Naive thymus-derived CD8-positive, alpha-beta T cell (primary cell): ENCODE results near the gene KLK5. TPM values are rescaled to one million over a fixed set of nuclear protein-coding genes. Genes with fewer than 3 reads are reported as not detected.
"Not testable (repeated sequence)": the region's sequence is repeated elsewhere in the genome, so short reads cannot be mapped to it uniquely, and the experiment has no call there.

Experiments used
- ATAC-seq, 2 donors: fragments of 150-1000 bp; cut with Tn5 transposase in 1 of 2; sonication (Bioruptor Pico), chemical (Tn5 transposase) in 1 of 2; 1 replicate in 1 of 2; 2 replicates in 1 of 2; pipeline ENCODE4 v1.10.0; 2021; ENCODE audit warnings: mild to moderate bottlenecking in 2 of 2, moderate library complexity in 2 of 2
- POLR2A ChIA-PET: fragments of 350-600 bp; sonication (Branson Sonifier 250); formaldehyde crosslinking; loops from one replicate; lab custom pipeline; 2021; ENCODE audit warnings: antibody characterized with exemption; lab: Charles Lee
- DNase-seq, 10 donors: peaks; one replicate each; pipeline versions ENCODE4 v3.0.0 to v3.0.0-alpha.2; 2020 to 2022
- H3K27ac Mint-ChIP-seq, 10 donors: one replicate each; pipeline ENCODE4 v1.8.0; 2020 to 2022; ENCODE audit warnings: mild to moderate bottlenecking in 10 of 10, mixed read lengths in 10 of 10, moderate library complexity in 4 of 10, inconsistent platforms in 1 of 10
- H3K27me3 Mint-ChIP-seq, 5 donors: one replicate each; pipeline ENCODE4 v1.8.0; 2021 to 2022; ENCODE audit warnings: mixed read lengths in 5 of 5
- H3K36me3 Mint-ChIP-seq, 3 donors: one replicate each; pipeline ENCODE4 v1.8.0; 2020 to 2022; ENCODE audit warnings: mixed read lengths in 3 of 3, mild to moderate bottlenecking in 2 of 3, inconsistent platforms in 1 of 3
- H3K4me1 Mint-ChIP-seq, 4 donors: one replicate each; pipeline ENCODE4 v1.8.0; 2021 to 2022; ENCODE audit warnings: mixed read lengths in 4 of 4
- H3K4me3 Mint-ChIP-seq, 10 donors: one replicate each; pipeline ENCODE4 v1.8.0; 2020 to 2022; ENCODE audit warnings: mild to moderate bottlenecking in 10 of 10, mixed read lengths in 10 of 10, moderate library complexity in 6 of 10, inconsistent platforms in 1 of 10
- H3K9me3 Mint-ChIP-seq, 9 donors: one replicate each; pipeline ENCODE4 v1.8.0; 2020 to 2022; ENCODE audit warnings: mixed read lengths in 9 of 9, mild to moderate bottlenecking in 3 of 9, inconsistent platforms in 1 of 9, moderate library complexity in 1 of 9
- polyA plus RNA-seq, 3 donors: library from polyadenylated mRNA; unstranded; fragments of 300-500 nt; fragmentation: Illumina TruSeq; gene quantifications; one replicate each; pipeline ENCODE4 v1.2.3, GENCODE V29; 2021
- total RNA-seq, 8 experiments: library from RNA in 2 of 8; stranded (reverse) in 2 of 8; gene quantifications; one replicate each; pipeline ENCODE4 v1.2.3 and lab custom pipeline; 2021 to 2026

KLK5 gene
- total and polyA plus RNA-seq, 5 experiments from 2014 or later: not detected

DNA sequence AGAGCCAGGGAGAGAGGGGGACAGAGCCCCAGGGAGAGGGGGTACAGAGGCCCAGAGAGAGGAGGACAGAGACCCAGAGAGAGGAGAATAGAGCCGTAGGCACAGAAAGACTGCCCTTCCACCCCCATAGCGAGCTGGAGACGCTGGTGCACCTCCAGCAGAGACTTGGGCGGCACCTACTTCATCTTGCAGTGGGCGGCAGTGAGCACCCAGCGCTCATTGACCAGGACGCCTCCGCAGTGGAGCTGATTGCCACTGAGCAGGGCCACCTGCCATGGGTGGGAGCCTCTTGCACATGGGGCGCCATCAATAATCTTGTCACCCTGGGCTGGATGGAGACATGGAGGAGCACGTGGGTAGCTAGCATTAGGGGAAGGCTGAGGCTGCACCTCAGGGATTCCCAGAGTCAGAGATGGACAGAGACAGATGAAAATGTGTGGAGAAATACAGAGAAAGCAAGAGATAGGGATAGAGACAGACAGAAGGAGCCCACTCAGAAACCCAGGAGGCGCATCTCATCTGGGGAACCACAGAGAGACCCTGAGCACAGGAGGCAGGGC lies 28.8 kb upstream of the KLK5 start:
- Mint-ChIP-seq H3K4me1 (peaks cover 0 to 3% (median 0%) of the 10 kb centered on the region in 4 donors), H3K4me3 (no peak overlapping the region), H3K9me3 (peaks cover 0 to 2% (median 0%) of the 10 kb centered on the region in 9 donors), H3K36me3 (no peaks in the 10 kb centered on the region), H3K27ac (peak overlapping the region in 1 of 10 donors; percentile 58), H3K27me3 (peaks cover 24 to 83% (median 61%) of the 10 kb centered on the region in 5 donors)
- no peak for DNase-seq
- ATAC-seq: no peak
- POLR2A ChIA-PET: no interaction called here

DNA sequence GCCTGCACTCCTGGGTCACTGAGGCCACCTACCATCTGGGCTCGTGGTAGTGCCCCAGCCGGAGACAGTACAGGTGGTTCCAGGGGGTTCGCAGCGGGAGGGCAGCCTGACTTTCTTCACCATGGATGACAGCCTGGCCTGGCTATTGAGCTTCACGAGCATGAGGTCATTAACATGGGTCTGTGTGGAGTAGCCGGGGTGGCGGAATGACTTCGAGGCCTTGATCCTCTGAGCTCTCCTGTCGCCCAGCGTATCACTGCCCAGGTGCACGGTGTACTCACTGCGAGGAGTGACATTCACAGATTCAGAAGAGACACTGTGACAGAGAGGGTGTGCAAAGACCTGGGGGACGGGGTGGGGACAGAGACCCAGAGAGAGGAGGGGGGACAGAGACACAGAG lies 27.4 kb upstream of the KLK5 start:
- DNase-seq (no peak), ATAC-seq (no peak)
- Mint-ChIP-seq H3K27me3 (peaks cover 25 to 83% (median 68%) of the 10 kb centered on the region in 5 donors), H3K27ac (no peak overlapping the region), H3K4me1 (peaks cover 0 to 3% (median 0%) of the 10 kb centered on the region in 4 donors), H3K9me3 (no peaks in the 10 kb centered on the region), H3K4me3 (no peak overlapping the region), H3K36me3 (no peaks in the 10 kb centered on the region)
- POLR2A ChIA-PET: no interaction called here

DNA sequence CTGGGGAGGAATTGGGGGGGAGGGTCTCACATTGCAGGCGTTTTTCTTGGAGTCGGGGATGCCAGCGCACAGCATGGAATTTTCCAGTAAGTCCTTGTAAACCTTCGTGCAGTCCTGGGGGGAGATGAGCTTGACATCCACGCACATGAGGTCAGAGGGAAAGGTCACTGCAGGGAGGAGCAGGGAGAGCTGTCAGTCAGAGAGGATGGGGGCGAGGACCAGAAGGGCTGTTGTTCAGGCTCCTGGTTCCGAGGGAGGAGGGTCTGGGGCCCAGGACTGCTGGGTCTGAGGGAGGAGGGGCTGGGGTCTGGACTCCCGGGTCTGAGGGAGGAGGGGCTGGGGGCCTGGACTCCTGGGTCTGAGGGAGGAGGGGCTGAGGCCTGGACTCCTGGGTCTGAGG lies 26.9 kb upstream of the KLK5 start:
- H3K27ac Mint-ChIP-seq: no peak overlapping the region
- H3K36me3 Mint-ChIP-seq: no peaks in the 10 kb centered on the region
- no peaks in the 10 kb centered on the region for H3K9me3 Mint-ChIP-seq
- ATAC-seq: no peak
- peaks cover 0 to 3% (median 0%) of the 10 kb centered on the region in 4 donors for H3K4me1 Mint-ChIP-seq
- H3K4me3 Mint-ChIP-seq: no peak overlapping the region
- peaks cover 21 to 78% (median 65%) of the 10 kb centered on the region in 5 donors for H3K27me3 Mint-ChIP-seq
- no peak for DNase-seq
- POLR2A ChIA-PET: no interaction called here

DNA sequence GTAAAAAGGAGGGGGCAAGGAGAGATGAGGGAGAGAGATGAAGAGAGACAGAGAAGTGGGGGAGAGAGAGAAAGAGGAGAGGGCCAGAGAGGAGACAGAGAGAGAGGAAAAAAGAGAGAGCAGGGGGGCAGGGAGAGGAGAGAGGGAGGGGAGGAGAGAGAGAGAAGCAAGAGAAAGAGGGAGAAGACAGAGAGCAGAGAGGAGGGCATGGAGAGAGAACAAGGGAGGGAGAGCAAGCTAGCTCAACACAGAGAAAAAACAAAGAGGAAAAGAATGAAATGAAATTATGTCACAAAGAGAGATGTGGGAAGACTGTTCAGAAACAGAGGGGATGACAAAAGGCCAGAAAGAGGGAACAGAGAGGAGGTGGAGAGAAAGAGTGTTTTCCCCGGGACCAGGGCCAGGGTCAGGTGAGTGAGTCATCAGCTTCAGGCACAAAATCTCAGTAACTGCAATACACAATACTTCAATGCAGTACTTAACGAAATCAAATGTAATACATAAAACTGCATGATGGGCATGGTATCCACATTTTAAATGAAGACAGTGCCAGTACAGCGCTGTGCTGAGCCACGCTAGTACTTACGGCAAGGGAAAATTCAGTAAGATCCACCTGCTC lies 26.0 kb upstream of the KLK5 start:
- peaks cover 0 to 3% (median 0%) of the 10 kb centered on the region in 4 donors for H3K4me1 Mint-ChIP-seq
- ATAC-seq (no peak), DNase-seq (no peak)
- H3K36me3 Mint-ChIP-seq: no peaks in the 10 kb centered on the region
- no peak overlapping the region for H3K4me3 Mint-ChIP-seq
- POLR2A ChIA-PET: no interaction called here
- H3K9me3 Mint-ChIP-seq: no peaks in the 10 kb centered on the region
- H3K27me3 Mint-ChIP-seq: peaks cover 24 to 76% (median 59%) of the 10 kb centered on the region in 5 donors
- H3K27ac Mint-ChIP-seq: no peak overlapping the region

DNA sequence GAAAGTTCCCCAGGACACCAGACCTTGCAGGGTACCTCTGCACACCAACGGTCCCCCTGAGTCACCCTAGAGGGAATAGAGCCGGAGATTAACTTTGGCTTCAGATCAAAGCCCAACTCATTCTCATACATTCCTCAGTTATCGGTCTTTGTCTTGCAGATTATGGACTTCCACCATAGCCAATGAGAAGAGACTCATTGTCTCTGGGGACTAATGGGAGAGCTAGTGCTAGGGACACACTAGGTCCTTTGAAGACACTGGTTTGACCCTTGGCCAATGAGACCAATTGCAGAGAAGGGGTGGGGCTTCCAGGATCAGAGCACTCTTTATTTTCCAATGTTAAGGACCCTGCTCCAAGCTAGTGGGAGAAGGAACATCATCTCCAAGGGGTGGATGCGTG lies 24.8 kb upstream of the KLK5 start:
- Mint-ChIP-seq H3K9me3 (no peaks in the 10 kb centered on the region), H3K27ac (no peak overlapping the region), H3K36me3 (no peaks in the 10 kb centered on the region), H3K27me3 (peaks cover 32 to 87% (median 62%) of the 10 kb centered on the region in 5 donors), H3K4me3 (no peak overlapping the region), H3K4me1 (peaks cover 0 to 3% (median 0%) of the 10 kb centered on the region in 4 donors)
- POLR2A ChIA-PET: no interaction called here
- ATAC-seq (no peak), DNase-seq (no peak)

DNA sequence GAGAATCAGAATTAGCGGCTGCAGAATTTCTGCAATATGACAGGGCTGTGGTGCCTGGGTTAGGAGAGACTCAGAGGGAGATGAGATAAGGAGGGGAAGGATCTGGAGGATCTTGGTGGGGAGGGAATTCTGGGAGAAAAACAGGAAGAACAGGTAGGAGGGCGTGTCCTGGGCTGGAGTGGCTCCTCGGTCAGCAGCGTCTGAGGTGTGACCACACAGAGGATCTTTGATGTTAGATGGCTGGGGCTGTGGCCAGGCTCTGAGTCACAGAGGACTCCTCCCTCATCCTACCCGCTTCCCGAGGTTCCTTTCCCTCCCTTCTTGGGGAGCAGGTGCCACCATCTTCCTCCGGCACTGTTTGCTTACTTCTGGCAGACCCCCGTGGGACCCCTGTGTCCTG lies 22.9 kb upstream of the KLK5 start:
- no peak overlapping the region for H3K4me3 Mint-ChIP-seq
- peaks cover 39 to 87% (median 61%) of the 10 kb centered on the region in 5 donors for H3K27me3 Mint-ChIP-seq

DNA sequence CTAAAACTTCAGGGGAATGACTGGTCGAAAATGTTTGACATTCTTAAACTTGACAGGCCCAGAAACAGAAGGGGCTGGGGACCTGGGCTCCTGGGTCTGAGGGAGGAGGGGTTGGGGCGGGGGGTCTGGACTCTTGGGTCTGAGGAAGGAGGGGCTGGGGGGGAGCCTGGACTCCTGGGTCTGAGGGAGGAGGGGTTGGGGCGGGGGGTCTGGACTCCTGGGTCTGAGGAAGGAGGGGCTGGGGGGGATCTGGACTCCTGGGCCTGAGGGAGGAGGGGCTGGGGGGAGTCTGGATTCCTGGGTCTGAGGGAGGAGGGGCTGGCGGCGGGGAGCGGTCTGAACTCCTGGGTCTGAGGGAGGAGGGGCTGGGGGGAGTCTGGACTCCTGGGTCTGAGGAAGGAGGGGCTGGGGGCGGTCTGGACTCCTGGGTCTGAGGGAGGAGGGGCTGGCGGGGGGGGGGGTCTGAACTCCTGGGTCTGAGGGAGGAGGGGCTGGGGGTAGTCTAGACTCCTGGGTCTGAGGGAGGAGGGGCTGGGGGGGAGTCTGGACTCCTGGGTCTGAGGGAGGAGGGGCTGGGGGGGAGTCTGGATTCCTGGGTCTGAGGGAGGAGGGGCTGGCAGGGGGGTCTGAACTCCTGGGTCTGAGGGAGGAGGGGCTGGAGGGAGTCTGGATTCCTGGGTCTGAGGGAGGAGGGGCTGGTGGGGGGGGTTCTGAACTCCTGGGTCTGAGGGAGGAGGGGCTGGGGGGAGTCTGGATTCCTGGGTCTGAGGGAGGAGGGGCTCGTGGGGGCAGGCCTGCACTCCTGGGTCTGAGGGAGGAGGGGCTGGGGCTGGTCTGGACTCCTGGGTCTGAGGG lies 22.1 kb upstream of the KLK5 start:
- peaks cover 0 to 3% (median 0%) of the 10 kb centered on the region in 4 donors for H3K4me1 Mint-ChIP-seq
- ATAC-seq (no peak), DNase-seq (no peak)
- H3K4me3 Mint-ChIP-seq: no peak overlapping the region
- POLR2A ChIA-PET: no interaction called here
- no peak overlapping the region for H3K27ac Mint-ChIP-seq
- H3K9me3 Mint-ChIP-seq: no peaks in the 10 kb centered on the region
- H3K36me3 Mint-ChIP-seq: peaks cover 0 to 2% (median 0%) of the 10 kb centered on the region in 3 donors
- H3K27me3 Mint-ChIP-seq: peaks cover 42 to 87% (median 62%) of the 10 kb centered on the region in 5 donors

More for the DNA sequence above, 22.9 kb upstream of the KLK5 start:
- Mint-ChIP-seq H3K27ac (peak overlapping the region in 1 of 10 donors; percentile 88), H3K4me1 (peaks cover 0 to 1% (median 0%) of the 10 kb centered on the region in 4 donors), H3K36me3 (no peaks in the 10 kb centered on the region), H3K9me3 (no peaks in the 10 kb centered on the region)
- ATAC-seq: no peak
- no peak for DNase-seq
- POLR2A ChIA-PET: no interaction called here

DNA sequence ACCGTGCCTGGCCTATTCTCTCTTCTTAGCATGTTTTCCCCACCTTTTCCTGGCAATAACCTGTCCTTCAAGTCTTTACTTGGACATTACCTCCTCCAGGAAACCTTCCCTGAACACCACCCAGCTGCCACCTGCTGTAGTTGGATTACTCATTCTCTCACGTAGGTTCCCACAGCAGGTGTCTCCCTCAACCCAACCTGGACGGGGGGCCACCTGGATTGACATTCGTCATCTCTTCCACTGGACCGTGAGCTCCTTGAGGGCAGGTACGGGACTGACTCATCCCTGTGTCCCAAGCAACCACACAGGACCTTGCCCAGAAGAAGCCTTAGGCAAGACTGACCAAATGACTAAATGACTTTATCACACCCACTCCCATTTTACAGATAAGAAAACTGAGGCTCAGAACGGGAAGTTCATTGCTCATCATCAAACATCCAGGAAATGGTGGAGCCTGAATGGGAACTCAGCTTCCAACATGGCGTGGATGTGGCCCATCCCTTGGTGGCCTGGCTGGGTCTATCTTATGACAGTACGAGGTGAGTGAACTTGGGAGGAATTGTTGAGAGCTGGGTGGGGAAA lies 20.0 kb upstream of the KLK5 start:
- ATAC-seq (no peak), DNase-seq (no peak)
- peaks cover 43 to 81% (median 55%) of the 10 kb centered on the region in 5 donors for H3K27me3 Mint-ChIP-seq
- POLR2A ChIA-PET: interaction anchor here (0.6 kb wide), 1 partner anchor 1631 kb away, joined by 6 read pairs; no protein-coding TSS in a partner anchor
- peaks cover 0 to 2% (median 0%) of the 10 kb centered on the region in 9 donors for H3K9me3 Mint-ChIP-seq
- no peak overlapping the region for H3K4me3 Mint-ChIP-seq
- H3K4me1 Mint-ChIP-seq: peaks cover 0 to 4% (median 0%) of the 10 kb centered on the region in 4 donors
- H3K27ac Mint-ChIP-seq: no peak overlapping the region
- peaks cover 0 to 6% (median 0%) of the 10 kb centered on the region in 3 donors for H3K36me3 Mint-ChIP-seq

DNA sequence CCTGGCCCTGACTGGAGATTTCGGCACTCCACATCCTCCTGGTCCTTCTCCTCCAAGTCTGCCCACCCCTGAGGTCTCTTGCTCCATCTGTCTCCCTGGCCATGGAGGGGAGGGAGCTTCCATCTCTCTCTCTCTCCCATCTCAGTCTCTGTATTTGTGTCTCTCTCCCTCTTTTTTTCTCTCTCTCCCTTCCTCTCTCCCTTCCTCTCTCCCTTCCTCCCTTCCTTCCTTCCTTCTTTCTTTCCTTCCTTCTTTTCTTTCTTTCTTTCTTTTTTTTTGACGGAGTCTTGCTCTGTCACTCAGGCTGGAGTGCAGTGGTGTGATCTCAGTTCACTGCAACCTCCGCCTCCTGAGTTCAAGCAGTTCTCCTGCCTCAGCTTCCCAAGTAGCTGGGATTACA lies 17.0 kb upstream of the KLK5 start:
- ATAC-seq, POLR2A ChIA-PET, H3K9me3 Mint-ChIP-seq, H3K4me3 Mint-ChIP-seq, H3K27ac Mint-ChIP-seq, H3K36me3 Mint-ChIP-seq, H3K4me1 Mint-ChIP-seq, DNase-seq: not testable (repeated sequence)
- peaks cover 37 to 88% (median 51%) of the 10 kb centered on the region in 5 donors for H3K27me3 Mint-ChIP-seq

DNA sequence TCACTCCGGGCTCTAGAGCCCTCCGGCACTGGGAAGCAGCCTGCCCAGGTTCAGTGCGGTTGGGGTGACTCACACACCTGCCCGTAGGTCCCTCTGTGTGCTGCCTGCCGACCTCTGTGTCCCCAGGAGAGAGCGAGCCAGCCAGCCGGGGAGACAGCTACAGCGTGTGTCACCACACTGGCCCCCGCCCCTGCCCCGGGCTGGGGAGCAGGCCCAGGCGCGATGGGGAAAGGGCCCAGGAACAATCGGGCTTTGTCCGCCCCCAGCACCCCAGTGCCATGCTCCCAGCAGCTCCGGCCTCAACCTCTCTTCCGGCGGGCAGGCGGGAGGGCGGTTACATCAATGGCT lies 16.5 kb upstream of the KLK5 start, which contains the start of gene KLK6:
Gene KLK6 (minus strand): TSS at position 179 of the 348 bp plus-strand sequence. CDS start 1,487 bp downstream, outside the sequence.
- Mint-ChIP-seq H3K9me3 (peaks cover 0 to 5% (median 0%) of the 10 kb centered on the region in 9 donors), H3K36me3 (peaks cover 0 to 6% (median 0%) of the 10 kb centered on the region in 3 donors)

DNA sequence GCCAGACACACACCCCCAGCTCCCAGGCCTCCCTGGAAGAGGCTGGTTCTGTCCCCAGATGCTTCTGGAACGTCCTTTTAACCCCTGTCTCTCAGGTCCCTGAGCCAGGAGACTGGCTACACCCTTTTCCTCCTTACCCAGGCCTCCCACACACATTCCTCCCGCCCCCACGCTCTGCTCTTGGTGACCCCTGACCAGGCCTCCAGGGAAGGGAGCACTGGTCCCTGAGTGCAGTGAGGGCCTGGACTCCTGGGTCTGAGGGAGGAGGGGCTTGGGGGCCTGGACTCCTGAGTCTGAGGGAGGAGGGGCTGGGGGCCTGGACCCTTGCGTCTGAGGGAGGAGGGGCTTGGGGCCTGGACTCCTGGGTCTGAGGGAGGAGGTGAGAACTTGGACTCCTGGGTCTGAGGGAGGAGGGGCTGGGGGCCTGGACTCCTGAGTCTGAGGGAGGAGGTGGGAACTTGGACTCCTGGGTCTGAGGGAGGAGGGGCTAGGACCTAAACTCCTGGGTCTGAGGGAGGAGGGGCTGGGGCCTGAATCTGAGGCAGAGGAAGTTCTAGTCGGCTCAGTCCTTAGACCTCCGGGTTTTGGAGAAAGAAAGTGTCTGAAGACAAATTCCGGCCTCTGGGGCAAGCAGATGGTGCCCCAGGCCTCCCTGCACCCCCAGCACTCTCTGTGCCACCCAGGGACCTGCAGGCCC lies 16.0 kb upstream of the KLK5 start:
- H3K27me3 Mint-ChIP-seq: peaks cover 38 to 91% (median 60%) of the 10 kb centered on the region in 5 donors
- H3K4me3 Mint-ChIP-seq: no peak overlapping the region
- H3K9me3 Mint-ChIP-seq: peaks cover 0 to 7% (median 0%) of the 10 kb centered on the region in 9 donors
- peaks cover 0 to 4% (median 0%) of the 10 kb centered on the region in 4 donors for H3K4me1 Mint-ChIP-seq
- H3K27ac Mint-ChIP-seq: no peak overlapping the region
- POLR2A ChIA-PET: no interaction called here
- H3K36me3 Mint-ChIP-seq: peaks cover 0 to 6% (median 0%) of the 10 kb centered on the region in 3 donors
- DNase-seq: no peak
- no peak for ATAC-seq

More for the DNA sequence above, 16.5 kb upstream of the KLK5 start, which contains the start of gene KLK6:
- Mint-ChIP-seq H3K27me3 (peaks cover 38 to 90% (median 54%) of the 10 kb centered on the region in 5 donors), H3K27ac (no peak within 1 kb of the TSS), H3K4me1 (peaks cover 0 to 4% (median 0%) of the 10 kb centered on the region in 4 donors), H3K4me3 (no peak within 1 kb of the TSS)
- POLR2A ChIA-PET: no interaction called here
- DNase-seq: no peak
- ATAC-seq: no peak
